Smooth muscle cell (in vitro differentiated cells): ENCODE measurements around the gene ARHGEF39. TPM values are rescaled to one million over a fixed set of nuclear protein-coding genes. Genes with fewer than 3 reads are reported as not detected.

ENCODE experiments used
- DNase-seq: peaks from one replicate; lab custom pipeline; 2025; ENCODE audit not compliant: unreplicated experiment; lab: John Stamatoyannopoulos, UW
- H2AFZ ChIP-seq: fragments of 200-600 bp; sonication (generic); 2 replicates; pipeline ENCODE4 v1.6.0; 2016; ENCODE audit warnings: antibody characterized with exemption, low read depth, mild to moderate bottlenecking
- H3F3A ChIP-seq: fragments of 200-600 bp; sonication (generic); 2 replicates; pipeline ENCODE4 v1.6.0; 2017; ENCODE audit warnings: antibody characterized with exemption, low read depth
- H3K27ac ChIP-seq: fragments of 200-600 bp; sonication (generic); 2 replicates; pipeline ENCODE4 v1.5.1; 2016; ENCODE audit warnings: low read depth, mild to moderate bottlenecking
- H3K27me3 ChIP-seq: fragments of 200-600 bp; sonication (generic); 2 replicates; pipeline ENCODE4 v1.6.1; 2016; ENCODE audit warnings: low read depth, mild to moderate bottlenecking
- H3K36me3 ChIP-seq: fragments of 200-600 bp; sonication (generic); 2 replicates; pipeline ENCODE4 v1.5.1; 2016; ENCODE audit warnings: low read depth
- H3K4me1 ChIP-seq: fragments of 200-600 bp; sonication (generic); 2 replicates; pipeline ENCODE4 v1.5.1; 2016; ENCODE audit warnings: low read depth
- H3K4me2 ChIP-seq: fragments of 200-600 bp; sonication (generic); 2 replicates; pipeline ENCODE4 v1.6.0; 2016; ENCODE audit warnings: mild to moderate bottlenecking
- H3K4me3 ChIP-seq: fragments of 200-600 bp; sonication (generic); 2 replicates; pipeline ENCODE4 v1.5.1; 2016; ENCODE audit warnings: mild to moderate bottlenecking
- H3K79me2 ChIP-seq: fragments of 200-600 bp; sonication (generic); 2 replicates; pipeline ENCODE4 v1.6.0; 2016; ENCODE audit warnings: low read depth, mild to moderate bottlenecking
- H3K9ac ChIP-seq: fragments of 200-600 bp; sonication (generic); 2 replicates; pipeline ENCODE4 v1.6.0; 2016; ENCODE audit warnings: low read depth
- H3K9me3 ChIP-seq: fragments of 200-600 bp; sonication (generic); replicated peaks from 2 replicates; pipeline ENCODE4 v1.5.1; 2016; ENCODE audit warnings: low read depth
- H4K20me1 ChIP-seq: fragments of 200-600 bp; sonication (generic); 2 replicates; pipeline ENCODE4 v1.6.0; 2016; ENCODE audit warnings: low read depth
- WGBS: methylation state at CpG from one replicate; pipeline ENCODE4 v1.1.7; 2016; ENCODE audit warnings: low lambda C conversion rate; 5-methylcytosine and 5-hydroxymethylcytosine counted together
- polyA plus RNA-seq: library from polyadenylated mRNA; unstranded; fragments of >200 nt; fragmentation: Nextera tagmentation; extraction: Ambion mirVana; gene quantifications from 2 replicates; pipeline ENCODE4 v1.2.1, GENCODE V29; 2016
- total RNA-seq: library from RNA; depleted of rRNA; stranded (reverse); fragments of >200 nt; gene quantifications from 2 replicates; pipeline ENCODE4 v1.2.3, GENCODE V29; 2014
- TF ChIP-seq, protein P1 (sequence below): fragments of 200-600 bp; sonication (generic); IDR thresholded peaks from 2 replicates; pipeline ENCODE4 v1.5.1; 2017; ENCODE audit warnings: borderline replicate concordance, mild to moderate bottlenecking, antibody characterized with exemption; ENCODE audit not compliant: insufficient read depth, poor library complexity, severe bottlenecking

Gene ARHGEF39
- total and polyA plus RNA-seq, 2 experiments from 2014 or later, result 1.9 to 2.1 TPM

DNA sequence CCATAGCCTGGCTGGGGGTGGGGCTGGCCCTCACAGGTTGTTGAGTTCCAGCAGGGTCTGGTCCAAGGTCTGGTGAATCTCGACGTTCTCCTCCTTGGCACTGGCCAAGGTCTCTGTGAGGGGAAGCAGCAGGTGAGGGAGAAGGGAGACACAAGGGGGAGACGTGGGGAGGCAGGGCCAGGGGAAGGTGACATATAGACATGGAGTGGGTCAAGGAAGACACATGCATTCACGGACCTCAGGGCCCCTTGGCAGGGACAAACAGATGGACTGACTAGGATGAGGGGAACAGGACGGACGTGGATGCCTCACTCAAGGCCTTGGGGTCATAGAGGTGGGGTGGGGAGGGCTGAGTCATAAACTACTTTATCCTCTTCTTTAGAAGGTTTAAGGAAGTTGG lies 17.1 kb upstream of the ARHGEF39 start:
- H2AFZ ChIP-seq, result no peak overlapping the region
- peaks cover 59% of the 10 kb centered on the region for H4K20me1 ChIP-seq
- 91% methylated on average over 6 of the region's 6 CpGs for WGBS
- TF ChIP-seq, protein P1, sequence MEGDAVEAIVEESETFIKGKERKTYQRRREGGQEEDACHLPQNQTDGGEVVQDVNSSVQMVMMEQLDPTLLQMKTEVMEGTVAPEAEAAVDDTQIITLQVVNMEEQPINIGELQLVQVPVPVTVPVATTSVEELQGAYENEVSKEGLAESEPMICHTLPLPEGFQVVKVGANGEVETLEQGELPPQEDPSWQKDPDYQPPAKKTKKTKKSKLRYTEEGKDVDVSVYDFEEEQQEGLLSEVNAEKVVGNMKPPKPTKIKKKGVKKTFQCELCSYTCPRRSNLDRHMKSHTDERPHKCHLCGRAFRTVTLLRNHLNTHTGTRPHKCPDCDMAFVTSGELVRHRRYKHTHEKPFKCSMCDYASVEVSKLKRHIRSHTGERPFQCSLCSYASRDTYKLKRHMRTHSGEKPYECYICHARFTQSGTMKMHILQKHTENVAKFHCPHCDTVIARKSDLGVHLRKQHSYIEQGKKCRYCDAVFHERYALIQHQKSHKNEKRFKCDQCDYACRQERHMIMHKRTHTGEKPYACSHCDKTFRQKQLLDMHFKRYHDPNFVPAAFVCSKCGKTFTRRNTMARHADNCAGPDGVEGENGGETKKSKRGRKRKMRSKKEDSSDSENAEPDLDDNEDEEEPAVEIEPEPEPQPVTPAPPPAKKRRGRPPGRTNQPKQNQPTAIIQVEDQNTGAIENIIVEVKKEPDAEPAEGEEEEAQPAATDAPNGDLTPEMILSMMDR, result no peak
- H3K27ac ChIP-seq, result peak overlapping the region; percentile 44
- H3F3A ChIP-seq, result peaks cover 56% of the 10 kb centered on the region
- no peak overlapping the region for H3K9ac ChIP-seq
- H3K4me1 ChIP-seq, result no peaks in the 10 kb centered on the region
- H3K79me2 ChIP-seq, result peaks cover 8% of the 10 kb centered on the region
- H3K4me3 ChIP-seq, result no peak overlapping the region
- H3K36me3 ChIP-seq, result no peaks in the 10 kb centered on the region
- H3K27me3 ChIP-seq, result no peaks in the 10 kb centered on the region
- DNase-seq, result no peak
- no peaks in the 10 kb centered on the region for H3K9me3 ChIP-seq
- no peak overlapping the region for H3K4me2 ChIP-seq

DNA sequence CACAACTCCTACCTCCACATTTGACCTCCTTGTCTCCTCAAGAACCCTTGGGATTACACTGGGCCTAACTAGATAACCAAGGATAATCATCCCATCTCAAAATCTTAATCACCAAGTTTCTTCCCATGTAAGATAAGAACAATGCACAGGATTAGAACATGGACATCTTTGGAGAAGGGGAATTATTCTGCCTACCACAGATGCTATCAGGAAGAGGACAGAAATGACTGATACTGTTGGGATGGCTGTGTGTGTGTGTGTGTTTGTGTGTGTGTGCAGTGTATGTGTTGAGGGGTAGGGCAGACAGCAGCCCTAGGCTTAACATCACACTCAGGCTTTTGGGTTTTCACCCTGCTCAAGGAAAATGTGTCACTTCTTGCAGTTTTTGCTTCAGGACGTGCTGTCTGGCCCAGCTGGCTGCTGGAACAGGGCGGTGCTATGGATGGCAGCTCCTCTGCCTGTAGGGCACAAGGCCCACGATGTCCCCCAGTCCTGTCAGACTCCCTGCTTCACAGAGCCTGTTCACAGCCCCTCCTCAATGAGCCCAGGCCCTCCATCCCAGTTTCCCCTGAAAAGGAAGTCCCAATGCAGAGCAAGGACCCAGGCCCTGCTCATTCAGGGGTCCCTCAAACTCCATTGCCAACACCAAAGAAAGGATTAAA lies 16.5 kb upstream of the ARHGEF39 start:
- peak overlapping the region; percentile 44 for H3K27ac ChIP-seq
- no peaks in the 10 kb centered on the region for H3K36me3 ChIP-seq
- no peak overlapping the region for H3K9ac ChIP-seq
- no peak for DNase-seq
- H3K79me2 ChIP-seq, result peaks cover 3% of the 10 kb centered on the region
- H4K20me1 ChIP-seq, result peaks cover 53% of the 10 kb centered on the region
- TF ChIP-seq, protein P1, result no peak
- H3K9me3 ChIP-seq, result no peaks in the 10 kb centered on the region
- H3K4me2 ChIP-seq, result no peak overlapping the region
- no peak overlapping the region for H3K4me3 ChIP-seq
- WGBS, result 63% methylated on average over 3 of the region's 3 CpGs
- H3K4me1 ChIP-seq, result peaks cover under 1% of the 10 kb centered on the region
- H3F3A ChIP-seq, result peaks cover 53% of the 10 kb centered on the region
- H2AFZ ChIP-seq, result no peak overlapping the region
- H3K27me3 ChIP-seq, result no peaks in the 10 kb centered on the region

DNA sequence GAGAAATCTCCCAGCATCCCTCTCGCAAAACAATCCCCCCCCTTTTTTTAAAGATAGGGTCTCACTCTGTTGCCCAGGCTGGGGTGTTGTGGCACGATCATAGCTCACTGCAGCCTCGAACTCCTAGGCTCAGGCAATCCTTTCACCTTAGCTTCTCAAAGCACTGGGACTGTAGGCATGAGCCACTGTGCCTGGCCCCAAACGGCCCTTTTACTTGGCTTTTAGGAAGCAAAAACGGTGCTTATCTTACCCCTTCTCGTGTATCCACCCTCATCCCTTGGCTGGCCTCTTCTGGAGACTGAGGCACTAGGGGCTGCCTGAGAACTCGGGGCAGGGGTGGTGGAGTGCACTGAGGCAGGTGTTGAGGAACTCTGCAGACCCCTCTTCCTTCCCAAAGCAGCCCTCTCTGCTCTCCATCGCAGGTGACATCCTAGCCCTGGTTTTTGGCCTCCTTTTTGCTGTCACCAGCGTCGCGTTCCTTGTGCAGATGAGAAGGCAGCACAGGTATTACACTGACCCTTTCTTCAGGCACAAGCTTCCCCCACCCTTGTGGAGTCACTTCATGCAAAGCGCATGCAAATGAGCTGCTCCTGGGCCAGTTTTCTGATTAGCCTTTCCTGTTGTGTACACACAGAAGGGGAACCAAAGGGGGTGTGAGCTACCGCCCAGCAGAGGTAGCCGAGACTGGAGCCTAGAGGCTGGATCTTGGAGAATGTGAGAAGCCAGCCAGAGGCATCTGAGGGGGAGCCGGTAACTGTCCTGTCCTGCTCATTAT lies 15.5 kb upstream of the ARHGEF39 start:
- WGBS, result 56% methylated on average over 15 of the region's 15 CpGs
- Histone ChIP-seq H3F3A (peaks cover 48% of the 10 kb centered on the region), H2AFZ (no peak overlapping the region), H3K79me2 (no peaks in the 10 kb centered on the region), H3K9me3 (no peaks in the 10 kb centered on the region), H3K9ac (no peak overlapping the region), H3K4me3 (no peak overlapping the region), H3K27me3 (no peaks in the 10 kb centered on the region), H3K4me1 (peaks cover 5% of the 10 kb centered on the region), H3K4me2 (no peak overlapping the region), H3K36me3 (no peaks in the 10 kb centered on the region), H4K20me1 (peaks cover 44% of the 10 kb centered on the region), H3K27ac (no peak overlapping the region)
- DNase-seq, result no peak
- TF ChIP-seq, protein P1, result no peak
